Measurements from ENCODE around the gene MRPL11. TPM values are rescaled to one million over a fixed set of nuclear protein-coding genes. Genes with fewer than 3 reads are reported as not detected.
"Not testable (repeated sequence)": the region's sequence is repeated elsewhere in the genome, so short reads cannot be mapped to it uniquely, and the experiment has no call there.

The MRPL11 gene
- total RNA-seq, 2 donors from 2014 or later: 33.1 to 54.4 TPM

GRCh38 chr11:66465373-66466224 is 27.0 kb upstream of the MRPL11 start:
- Histone ChIP-seq H3K9me3 (no peaks in the 10 kb centered on the region), H3K36me3 (no peaks in the 10 kb centered on the region), H3K27me3 (no peaks in the 10 kb centered on the region), H3K27ac (peak overlapping the region; percentile 79 to 81), H3K4me1 (peaks cover 0 to 23% of the 10 kb centered on the region in 2 donors), H3K4me3 (peak overlapping the region; percentile 56 to 76)
- no peak for DNase-seq (ENCODE audit: low spot score)
- no peak for TF ChIP-seq CTCF (IDR thresholded peaks at IDR 0.05)

DNA sequence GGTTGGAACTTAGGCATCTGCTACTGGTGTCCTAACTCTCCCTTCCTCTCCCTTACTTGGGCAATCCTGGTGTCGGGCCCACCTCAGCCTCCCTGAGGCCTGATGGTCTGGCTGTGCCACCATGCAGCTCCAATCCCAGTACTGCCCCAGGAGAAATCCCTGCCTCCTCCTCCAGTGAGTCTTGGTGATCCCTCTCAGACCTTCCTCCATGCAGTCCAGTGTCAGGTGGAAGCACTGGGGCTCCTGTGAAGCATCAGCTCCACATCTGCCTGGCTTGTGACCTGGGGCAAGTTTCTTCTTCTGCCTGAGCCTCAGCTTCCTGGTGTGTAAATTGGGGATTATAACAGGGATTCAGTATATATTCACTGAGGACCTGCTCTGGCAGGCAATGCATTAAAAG is 26.3 kb upstream of the MRPL11 start:
- H3K27me3 ChIP-seq: no peaks in the 10 kb centered on the region
- H3K4me1 ChIP-seq: peaks cover 0 to 23% of the 10 kb centered on the region in 2 donors
- H3K36me3 ChIP-seq: no peaks in the 10 kb centered on the region
- DNase-seq (ENCODE audit: low spot score): no peak
- no peaks in the 10 kb centered on the region for H3K9me3 ChIP-seq
- TF ChIP-seq CTCF (IDR thresholded peaks at IDR 0.05): no peak
- no peak overlapping the region for H3K4me3 ChIP-seq
- no peak overlapping the region for H3K27ac ChIP-seq

GRCh38 chr11:66464116-66464515 is 25.5 kb upstream of the MRPL11 start:
- not testable (repeated sequence) for H3K27ac ChIP-seq, H3K27me3 ChIP-seq
- peaks cover 0 to 23% of the 10 kb centered on the region in 2 donors for H3K4me1 ChIP-seq

GRCh38 chr11:66462911-66463310 is 24.3 kb upstream of the MRPL11 start:
- no peaks in the 10 kb centered on the region for H3K36me3 ChIP-seq
- no peak overlapping the region for H3K4me3 ChIP-seq
- H3K27me3 ChIP-seq: no peaks in the 10 kb centered on the region
- DNase-seq (ENCODE audit: low spot score): no peak
- TF ChIP-seq CTCF (IDR thresholded peaks at IDR 0.05): no peak
- no peaks in the 10 kb centered on the region for H3K9me3 ChIP-seq
- peaks cover 0 to 19% of the 10 kb centered on the region in 2 donors for H3K4me1 ChIP-seq
- H3K27ac ChIP-seq: no peak overlapping the region

More at GRCh38 chr11:66464116-66464515, 25.5 kb upstream of the MRPL11 start:
- not testable (repeated sequence) for H3K36me3 ChIP-seq; H3K4me3 ChIP-seq; H3K9me3 ChIP-seq; DNase-seq (ENCODE audit: low spot score)

DNA sequence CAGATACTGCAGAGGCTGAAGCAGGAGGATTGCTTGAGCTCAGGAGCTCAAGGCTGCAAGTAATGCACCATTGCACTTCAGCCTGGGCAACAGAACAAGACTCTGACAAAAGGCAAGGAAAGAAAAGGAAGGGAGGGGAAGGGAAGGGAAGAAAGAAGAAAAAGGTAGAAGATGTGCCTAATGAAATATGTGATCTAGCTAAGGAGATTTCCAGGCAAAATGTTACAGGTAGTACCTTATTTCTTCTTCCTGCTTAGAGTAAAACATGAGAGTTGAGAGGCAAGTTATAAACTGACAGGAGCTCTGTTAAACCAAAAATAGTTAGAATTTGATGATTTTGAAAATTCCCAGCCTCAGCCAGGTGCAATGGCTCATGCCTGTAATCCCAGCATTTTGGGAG is 23.4 kb upstream of the MRPL11 start:
- TF ChIP-seq CTCF (IDR thresholded peaks at IDR 0.05): no peak
- H3K27me3 ChIP-seq: no peaks in the 10 kb centered on the region
- peaks cover 0 to 12% of the 10 kb centered on the region in 2 donors for H3K4me1 ChIP-seq
- no peaks in the 10 kb centered on the region for H3K9me3 ChIP-seq
- H3K27ac ChIP-seq: no peak overlapping the region
- no peak for DNase-seq (ENCODE audit: low spot score)
- H3K36me3 ChIP-seq: no peaks in the 10 kb centered on the region
- no peak overlapping the region for H3K4me3 ChIP-seq

GRCh38 chr11:66459138-66459778 is 20.6 kb upstream of the MRPL11 start:
- H3K9me3 ChIP-seq: no peaks in the 10 kb centered on the region
- no peaks in the 10 kb centered on the region for H3K4me1 ChIP-seq
- no peaks in the 10 kb centered on the region for H3K36me3 ChIP-seq
- no peak for DNase-seq (ENCODE audit: low spot score)
- H3K27me3 ChIP-seq: no peaks in the 10 kb centered on the region
- no peak for TF ChIP-seq CTCF (IDR thresholded peaks at IDR 0.05)
- no peak overlapping the region for H3K4me3 ChIP-seq
- no peak overlapping the region for H3K27ac ChIP-seq
